Dedifferentiated amniotic fluid mesenchymal stem cell (primary cell): ENCODE results near the gene ZXDA.

ENCODE experiments used
- DNase-seq: peaks from one replicate; pipeline ENCODE4 v3.0.0-alpha.2; 2016; ENCODE audit errors: extremely low spot score

Gene ZXDA

GRCh38 chrX:57871463-57871862 is 38.8 kb downstream of the ZXDA start:
- DNase-seq: no peak
